Esophagus muscularis mucosa (tissue), 4 donors: Measurements from ENCODE around the gene FOXP3. TPM values are rescaled to one million over a fixed set of nuclear protein-coding genes. Genes with fewer than 3 reads are reported as not detected.

Experiments
- DNase-seq: peaks from one replicate; pipeline ENCODE4 v3.0.0-alpha.2; 2017; ENCODE audit errors: extremely low spot score
- H3K27ac ChIP-seq, 4 donors: fragments of 200-600 bp; sonication (generic); replicated peaks in 1 of 4; 1 replicate in 3 of 4; 2 replicates in 1 of 4; pipeline ENCODE4 v1.5.1; 2016 to 2019; ENCODE audit warnings: mild to moderate bottlenecking in 1 of 4
- H3K27me3 ChIP-seq, 4 donors: fragments of 200-600 bp; sonication (generic); one replicate each; pipeline versions ENCODE4 v1.5.1 to v1.6.0; 2016 to 2019
- H3K36me3 ChIP-seq, 4 donors: fragments of 200-600 bp; sonication (generic); one replicate each; pipeline ENCODE4 v1.5.1; 2016 to 2019
- H3K4me1 ChIP-seq, 4 donors: fragments of 200-600 bp; sonication (generic); one replicate each; pipeline ENCODE4 v1.5.1; 2016 to 2019
- H3K4me3 ChIP-seq, 4 donors: fragments of 200-600 bp; sonication (generic); 1 replicate in 2 of 4; 2 replicates in 2 of 4; pipeline ENCODE4 v1.5.1; 2016 to 2019; ENCODE audit warnings: mild to moderate bottlenecking in 4 of 4, moderate library complexity in 1 of 4
- H3K9me3 ChIP-seq, 4 donors: fragments of 200-600 bp; sonication (generic); 1 replicate in 3 of 4; 2 replicates in 1 of 4; pipeline ENCODE4 v1.5.1; 2016 to 2019
- CTCF ChIP-seq, 3 experiments: fragments of 200-600 bp in 2 of 3; fragments of 450-650 bp in 1 of 3; sonication (generic) in 2 of 3; IDR thresholded peaks; one replicate each; pipeline ENCODE4 v1.5.1; 2017 to 2019; ENCODE audit warnings: antibody characterized with exemption in 3 of 3, mild to moderate bottlenecking in 2 of 3, moderate library complexity in 1 of 3
- EP300 ChIP-seq: sonication (generic); formaldehyde crosslinking; IDR thresholded peaks from one replicate; pipeline ENCODE4 v1.6.1; 2017; ENCODE audit warnings: antibody characterized with exemption
- POLR2A ChIP-seq: fragments of 450-650 bp; IDR thresholded peaks from one replicate; pipeline ENCODE4 v1.6.1; 2017; ENCODE audit warnings: antibody characterized with exemption, moderate library complexity, mild to moderate bottlenecking, low read depth
- POLR2AphosphoS5 ChIP-seq, 2 donors: sonication (generic); formaldehyde crosslinking; IDR thresholded peaks; one replicate each; pipeline ENCODE4 v1.6.1; 2017; ENCODE audit warnings: antibody characterized with exemption in 2 of 2
- WGBS: methylation state at CpG from one replicate; pipeline ENCODE4 v1.1.5; 2018; 5-methylcytosine and 5-hydroxymethylcytosine counted together
- intact Hi-C: fragments of 100-400 bp; cut with DNase I; formaldehyde crosslinking; loops from one replicate; pipeline ENCODE4 v1.15.1; 2023
- total RNA-seq, 4 donors: library from RNA; depleted of rRNA; stranded (reverse); fragments of >200 nt; gene quantifications; one replicate each; pipeline versions ENCODE4 v1.1.0 to v1.2.1, GENCODE V29; 2016

FOXP3 gene
- total RNA-seq, 4 donors from 2014 or later: not detected

- no peaks in the 10 kb centered on the region for H3K4me1 ChIP-seq
- 85% methylated on average over 9 of the region's 17 CpGs for WGBS
- DNase-seq: no peak
- TF ChIP-seq POLR2AphosphoS5 (IDR thresholded peaks at IDR 0.05) (no peak), EP300 (no peak), CTCF (IDR thresholded peaks at IDR 0.05) (no peak), POLR2A (no peak)
- H3K4me3 ChIP-seq: no peak overlapping the region
- no peaks in the 10 kb centered on the region for H3K9me3 ChIP-seq
- intact Hi-C loops: loop anchor here (5.0 kb wide), 1 partner anchor 68 kb away; no protein-coding TSS in a partner anchor
- no peaks in the 10 kb centered on the region for H3K27me3 ChIP-seq
- H3K36me3 ChIP-seq: no peaks in the 10 kb centered on the region
- H3K27ac ChIP-seq: no peak overlapping the region
Observed at GRCh38 chrX:49260221-49260985, 4.1 kb downstream of the FOXP3 start.

- no peaks in the 10 kb centered on the region for H3K9me3 ChIP-seq
- no peak for DNase-seq
- intact Hi-C loops: no loop called here
- no peaks in the 10 kb centered on the region for H3K27me3 ChIP-seq
- H3K4me1 ChIP-seq: no peaks in the 10 kb centered on the region
- no peaks in the 10 kb centered on the region for H3K36me3 ChIP-seq
- H3K4me3 ChIP-seq: no peak overlapping the region
- 88% methylated on average over 4 of the region's 5 CpGs for WGBS
- no peak overlapping the region for H3K27ac ChIP-seq
- TF ChIP-seq POLR2A (no peak), POLR2AphosphoS5 (IDR thresholded peaks at IDR 0.05) (no peak), EP300 (no peak), CTCF (IDR thresholded peaks at IDR 0.05) (no peak)
Observed at GRCh38 chrX:49258749-49259124, 5.8 kb downstream of the FOXP3 start.

- Histone ChIP-seq H3K4me1 (no peaks in the 10 kb centered on the region), H3K9me3 (no peaks in the 10 kb centered on the region), H3K27me3 (no peaks in the 10 kb centered on the region), H3K36me3 (no peaks in the 10 kb centered on the region), H3K4me3 (no peak overlapping the region), H3K27ac (no peak overlapping the region)
- no peak for DNase-seq
- intact Hi-C loops: no loop called here
- TF ChIP-seq POLR2A (no peak), CTCF (IDR thresholded peaks at IDR 0.05) (no peak), POLR2AphosphoS5 (IDR thresholded peaks at IDR 0.05) (no peak), EP300 (no peak)
- WGBS: 62% methylated on average over 9 of the region's 20 CpGs
Observed at GRCh38 chrX:49257846-49258748, 6.4 kb downstream of the FOXP3 start.

- Histone ChIP-seq H3K27ac (no peak overlapping the region), H3K4me1 (no peaks in the 10 kb centered on the region), H3K4me3 (no peak overlapping the region), H3K36me3 (no peaks in the 10 kb centered on the region), H3K9me3 (no peaks in the 10 kb centered on the region), H3K27me3 (no peaks in the 10 kb centered on the region)
- intact Hi-C loops: no loop called here
- WGBS: 74% methylated on average over 8 of the region's 14 CpGs
- TF ChIP-seq EP300 (no peak), POLR2AphosphoS5 (IDR thresholded peaks at IDR 0.05) (no peak), CTCF (IDR thresholded peaks at IDR 0.05) (no peak), POLR2A (no peak)
- DNase-seq: no peak
Observed at GRCh38 chrX:49257074-49257790, 7.3 kb downstream of the FOXP3 start.
